A673 (cell line): Measurements from ENCODE around the gene SFSWAP. TPM values are rescaled to one million over a fixed set of nuclear protein-coding genes. Genes with fewer than 3 reads are reported as not detected.

Source experiments
- BruUV-seq: library from RNA; stranded (reverse); fragments of 400-500 nt; replicated peaks from 2 replicates; lab custom pipeline; 2021; lab: Mats Ljungman, UMichigan
- CTCF ChIA-PET: fragments of 300-600 bp; sonication (Branson Sonifier 250); formaldehyde crosslinking; loops from one replicate; lab custom pipeline; 2022; ENCODE audit warnings: antibody characterized with exemption; lab: Charles Lee
- POLR2A ChIA-PET: fragments of 300-600 bp; sonication (Branson Sonifier 250); formaldehyde crosslinking; loops from one replicate; lab custom pipeline; 2022; ENCODE audit warnings: antibody characterized with exemption; ENCODE audit not compliant: low non-redundant PET; lab: Charles Lee
- DNase-seq: peaks from one replicate; pipeline ENCODE4 v3.0.0-alpha.2; 2015; ENCODE audit warnings: low spot score
- H3K27ac ChIP-seq: fragments of 200-600 bp; sonication (generic); 2 replicates; pipeline ENCODE4 v1.5.1; 2016; ENCODE audit warnings: mixed run types, low read depth, mild to moderate bottlenecking, mixed read lengths, antibody characterized with exemption, low read length; ENCODE audit not compliant: poor library complexity, severe bottlenecking
- H3K27me3 ChIP-seq: fragments of 200-600 bp; sonication (generic); replicated peaks from 2 replicates; pipeline ENCODE4 v1.6.1; 2017; ENCODE audit warnings: mixed run types, low read depth, mild to moderate bottlenecking, mixed read lengths, antibody characterized with exemption, low read length; ENCODE audit not compliant: insufficient read depth, poor library complexity
- H3K36me3 ChIP-seq: fragments of 200-600 bp; sonication (generic); 2 replicates; pipeline ENCODE4 v1.6.1; 2016; ENCODE audit warnings: mixed run types, mild to moderate bottlenecking, mixed read lengths, antibody characterized with exemption, low read length; ENCODE audit not compliant: insufficient read depth, poor library complexity, severe bottlenecking
- H3K4me1 ChIP-seq: fragments of 200-600 bp; sonication (generic); 2 replicates; pipeline ENCODE4 v1.6.1; 2017; ENCODE audit warnings: mixed run types, mild to moderate bottlenecking, mixed read lengths, antibody characterized with exemption, low read length; ENCODE audit not compliant: insufficient read depth, poor library complexity, severe bottlenecking
- H3K4me3 ChIP-seq: fragments of 200-600 bp; sonication (generic); 2 replicates; pipeline ENCODE4 v1.5.1; 2016; ENCODE audit warnings: low read depth, mixed run types, mild to moderate bottlenecking, mixed read lengths, low read length; ENCODE audit not compliant: poor library complexity, severe bottlenecking
- H3K9me3 ChIP-seq: fragments of 200-600 bp; sonication (generic); 2 replicates; pipeline ENCODE4 v1.6.1; 2016; ENCODE audit warnings: mixed run types, low read depth, mild to moderate bottlenecking, mixed read lengths, antibody characterized with exemption, low read length; ENCODE audit not compliant: poor library complexity, severe bottlenecking
- CTCF ChIP-seq: fragments of 300-800, 200-600 bp; sonication (generic); conservative IDR thresholded peaks from 2 replicates; pipeline ENCODE4 v1.5.1; 2017; ENCODE audit warnings: low read depth, mild to moderate bottlenecking, antibody characterized with exemption, low read length, moderate library complexity, mixed read lengths
- EZH2 ChIP-seq: fragments of 200-600 bp; sonication (generic); IDR thresholded peaks from 2 replicates; pipeline ENCODE4 v1.6.1; 2017; ENCODE audit warnings: borderline replicate concordance, low read depth, mild to moderate bottlenecking, mixed read lengths, antibody characterized with exemption, low read length; ENCODE audit not compliant: poor library complexity, severe bottlenecking
- intact Hi-C: fragments of 100-400 bp; cut with micrococcal nuclease; formaldehyde crosslinking; loops from one replicate; pipeline ENCODE4 v1.10.0; 2022; ENCODE audit not compliant: unreplicated experiment
- total RNA-seq: library from RNA; stranded (reverse); gene quantifications from 2 replicates; pipeline ENCODE4 v1.2.3, GENCODE V29; 2021

The SFSWAP gene
- total RNA-seq, 1 experiment from 2014 or later, result 66.4 TPM

- no peak for DNase-seq
- no peaks in the 10 kb centered on the region for H3K4me1 ChIP-seq
- intact Hi-C loops, result no loop called here
- no peak for TF ChIP-seq CTCF
- TF ChIP-seq EZH2, result no peak
- H3K27ac ChIP-seq, result no peak overlapping the region
- H3K4me3 ChIP-seq, result no peak overlapping the region
- BruUV-seq, result no TSS peak
- ChIA-PET CTCF (no interaction called here), POLR2A (no interaction called here)
- no peaks in the 10 kb centered on the region for H3K27me3 ChIP-seq
- no peaks in the 10 kb centered on the region for H3K9me3 ChIP-seq
- peaks cover 9% of the 10 kb centered on the region for H3K36me3 ChIP-seq
These were observed 86.1 kb downstream of the SFSWAP start for GRCh38 chr12:131796754-131797587.

GRCh38 chr12:131797588-131797934 lies 86.7 kb downstream of the SFSWAP start:
- CTCF ChIA-PET, result no interaction called here
- no peaks in the 10 kb centered on the region for H3K9me3 ChIP-seq
- H3K4me3 ChIP-seq, result no peak overlapping the region
- H3K36me3 ChIP-seq, result peaks cover 9% of the 10 kb centered on the region
- BruUV-seq, result no TSS peak
- no peak for TF ChIP-seq CTCF
- no peak for TF ChIP-seq EZH2
- intact Hi-C loops, result no loop called here
- DNase-seq, result no peak
- no peaks in the 10 kb centered on the region for H3K4me1 ChIP-seq
- POLR2A ChIA-PET, result no interaction called here
- H3K27ac ChIP-seq, result no peak overlapping the region
- no peaks in the 10 kb centered on the region for H3K27me3 ChIP-seq

GRCh38 chr12:131799195-131799594 lies 88.3 kb downstream of the SFSWAP start:
- intact Hi-C loops, result no loop called here
- Histone ChIP-seq H3K9me3 (no peaks in the 10 kb centered on the region), H3K4me1 (no peaks in the 10 kb centered on the region), H3K27ac (no peak overlapping the region), H3K4me3 (no peak overlapping the region), H3K36me3 (peaks cover 9% of the 10 kb centered on the region), H3K27me3 (no peaks in the 10 kb centered on the region)
- DNase-seq, result no peak
- no TSS peak for BruUV-seq
- POLR2A ChIA-PET, result no interaction called here
- CTCF ChIA-PET, result no interaction called here
- TF ChIP-seq CTCF, result no peak
- no peak for TF ChIP-seq EZH2
